ENCODE measurements around the gene KRAS.
"Not testable (repeated sequence)": the region's sequence is repeated elsewhere in the genome, so short reads cannot be mapped to it uniquely, and the experiment has no call there.

The KRAS gene

GRCh38 chr12:25250744-25251730 lies at the start of gene KRAS:
KRAS (minus strand) TSS chr12:25250929.
- DNase-seq, result peak; percentile 98

GRCh38 chr12:25296381-25296780 lies 45.7 kb upstream of the KRAS start:
- DNase-seq, result no peak

GRCh38 chr12:25295361-25295760 lies 44.6 kb upstream of the KRAS start:
- no peak for DNase-seq

- DNase-seq, result no peak
Observed at GRCh38 chr12:25293653-25294052, 42.9 kb upstream of the KRAS start.

GRCh38 chr12:25292810-25293221 lies 42.1 kb upstream of the KRAS start:
- DNase-seq, result not testable (repeated sequence)

GRCh38 chr12:25287610-25288009 lies 36.9 kb upstream of the KRAS start:
- DNase-seq, result no peak

GRCh38 chr12:25286837-25287236 lies 36.1 kb upstream of the KRAS start:
- no peak for DNase-seq

- DNase-seq, result no peak
Observed at GRCh38 chr12:25284024-25284423, 33.3 kb upstream of the KRAS start.

GRCh38 chr12:25283006-25283405 lies 32.3 kb upstream of the KRAS start:
- no peak for DNase-seq

GRCh38 chr12:25280082-25280481 lies 29.4 kb upstream of the KRAS start:
- DNase-seq, result no peak

GRCh38 chr12:25278269-25278668 lies 27.5 kb upstream of the KRAS start:
- no peak for DNase-seq

- DNase-seq, result no peak
Observed at GRCh38 chr12:25276199-25276937, 25.6 kb upstream of the KRAS start.

- no peak for DNase-seq
Observed at GRCh38 chr12:25271486-25272098, 20.9 kb upstream of the KRAS start.

GRCh38 chr12:25269701-25270100 lies 19.0 kb upstream of the KRAS start:
- no peak for DNase-seq

GRCh38 chr12:25266497-25266896 lies 15.8 kb upstream of the KRAS start:
- no peak for DNase-seq

GRCh38 chr12:25264862-25265261 lies 14.1 kb upstream of the KRAS start:
- DNase-seq, result no peak

- DNase-seq, result no peak
Observed at GRCh38 chr12:25264114-25264513, 13.4 kb upstream of the KRAS start.

- DNase-seq, result no peak
Observed at GRCh38 chr12:25263594-25263993, 12.9 kb upstream of the KRAS start.

GRCh38 chr12:25262389-25263074 lies 11.8 kb upstream of the KRAS start:
- DNase-seq, result no peak

- no peak for DNase-seq
Observed at GRCh38 chr12:25257590-25258324, 7.0 kb upstream of the KRAS start.

- no peak for DNase-seq
Observed at GRCh38 chr12:25256826-25257225, 6.1 kb upstream of the KRAS start.

GRCh38 chr12:25256005-25256404 lies 5.3 kb upstream of the KRAS start:
- DNase-seq, result no peak
